Measurements from ENCODE around the gene ADGRE3.

ADGRE3 gene

GRCh38 chr19:14654786-14655560, 19.7 kb downstream of the ADGRE3 start:
- Histone ChIP-seq H4K20me1 (ENCODE audit: control insufficient read depth, insufficient read depth, low read depth, low read length) (no peaks in the 10 kb centered on the region), H3K4me3 (ENCODE audit: low read length) (no peak overlapping the region), H3K36me3 (ENCODE audit: control insufficient read depth, low read length) (no peaks in the 10 kb centered on the region), H3K4me2 (ENCODE audit: low read length) (no peak overlapping the region), H3K27ac (ENCODE audit: low read depth, low read length) (no peak overlapping the region), H3K9me3 (ENCODE audit: control insufficient read depth, insufficient read depth, low read length) (no peaks in the 10 kb centered on the region), H3K79me2 (ENCODE audit: control insufficient read depth, low read length) (no peaks in the 10 kb centered on the region), H3K9me2 (replicated peaks; ENCODE audit: control insufficient read depth, low read length) (no peaks in the 10 kb centered on the region), H3K27me3 (ENCODE audit: control insufficient read depth, low read length) (peaks cover 3% of the 10 kb centered on the region; the same call in 1 of the 2 replicates), H3K4me1 (ENCODE audit: control insufficient read depth, low read length) (no peaks in the 10 kb centered on the region), H3F3A (ENCODE audit: control insufficient read depth, insufficient read depth) (no peaks in the 10 kb centered on the region)
- TF ChIP-seq CTCF (IDR thresholded peaks at IDR 0.05; ENCODE audit: low read depth, low read length, poor library complexity, severe bottlenecking) (no peak), EZH2phosphoT487 (IDR thresholded peaks at IDR 0.05; ENCODE audit: borderline replicate concordance, low read length) (no peak)

- Histone ChIP-seq H3K9me2 (replicated peaks; ENCODE audit: control insufficient read depth, low read length) (no peaks in the 10 kb centered on the region), H3K4me2 (ENCODE audit: low read length) (no peak overlapping the region), H3K4me1 (ENCODE audit: control insufficient read depth, low read length) (peaks cover 11% of the 10 kb centered on the region), H3K9me3 (ENCODE audit: control insufficient read depth, insufficient read depth, low read length) (no peaks in the 10 kb centered on the region), H3K27me3 (ENCODE audit: control insufficient read depth, low read length) (peaks cover 3% of the 10 kb centered on the region; the same call in 1 of the 2 replicates), H3K27ac (ENCODE audit: low read depth, low read length) (no peak overlapping the region), H3K36me3 (ENCODE audit: control insufficient read depth, low read length) (no peaks in the 10 kb centered on the region), H3K4me3 (ENCODE audit: low read length) (no peak overlapping the region), H4K20me1 (ENCODE audit: control insufficient read depth, insufficient read depth, low read depth, low read length) (no peaks in the 10 kb centered on the region), H3K79me2 (ENCODE audit: control insufficient read depth, low read length) (no peaks in the 10 kb centered on the region), H3F3A (ENCODE audit: control insufficient read depth, insufficient read depth) (no peaks in the 10 kb centered on the region)
- TF ChIP-seq EZH2phosphoT487 (IDR thresholded peaks at IDR 0.05; ENCODE audit: borderline replicate concordance, low read length) (no peak), CTCF (IDR thresholded peaks at IDR 0.05; ENCODE audit: low read depth, low read length, poor library complexity, severe bottlenecking) (no peak)
Measured at GRCh38 chr19:14650161-14650560, 24.5 kb downstream of the ADGRE3 start.

- H3K27me3 ChIP-seq (ENCODE audit: control insufficient read depth, low read length): peaks cover 3% of the 10 kb centered on the region; the same call in 1 of the 2 replicates
- H3K9me3 ChIP-seq (ENCODE audit: control insufficient read depth, insufficient read depth, low read length): no peaks in the 10 kb centered on the region
Measured at GRCh38 chr19:14649020-14649419, 25.6 kb downstream of the ADGRE3 start.

More at GRCh38 chr19:14649020-14649419, 25.6 kb downstream of the ADGRE3 start:
- TF ChIP-seq CTCF (IDR thresholded peaks at IDR 0.05; ENCODE audit: low read depth, low read length, poor library complexity, severe bottlenecking) (no peak), EZH2phosphoT487 (IDR thresholded peaks at IDR 0.05; ENCODE audit: borderline replicate concordance, low read length) (no peak)
- Histone ChIP-seq H3K4me1 (ENCODE audit: control insufficient read depth, low read length) (peaks cover 11% of the 10 kb centered on the region), H3K36me3 (ENCODE audit: control insufficient read depth, low read length) (no peaks in the 10 kb centered on the region), H3K4me2 (ENCODE audit: low read length) (no peak overlapping the region), H3K9me2 (replicated peaks; ENCODE audit: control insufficient read depth, low read length) (no peaks in the 10 kb centered on the region), H4K20me1 (ENCODE audit: control insufficient read depth, insufficient read depth, low read depth, low read length) (no peaks in the 10 kb centered on the region), H3K4me3 (ENCODE audit: low read length) (no peak overlapping the region), H3F3A (ENCODE audit: control insufficient read depth, insufficient read depth) (no peaks in the 10 kb centered on the region), H3K79me2 (ENCODE audit: control insufficient read depth, low read length) (no peaks in the 10 kb centered on the region), H3K27ac (ENCODE audit: low read depth, low read length) (no peak overlapping the region)
